Hepatocyte (in vitro differentiated cells): ENCODE results near the gene COL6A3.

ENCODE experiments used
- EZH2 ChIP-seq: fragments of 200-600 bp; sonication (generic); IDR thresholded peaks from 2 replicates; pipeline ENCODE4 v1.6.1; 2016; ENCODE audit warnings: antibody characterized with exemption, mild to moderate bottlenecking, borderline replicate concordance
- TF ChIP-seq, protein P1 (sequence below): fragments of 200-600 bp; sonication (generic); IDR thresholded peaks from 2 replicates; pipeline ENCODE4 v1.5.1; 2016; ENCODE audit warnings: antibody characterized with exemption, mild to moderate bottlenecking; ENCODE audit not compliant: poor library complexity

- TF ChIP-seq, protein P1, sequence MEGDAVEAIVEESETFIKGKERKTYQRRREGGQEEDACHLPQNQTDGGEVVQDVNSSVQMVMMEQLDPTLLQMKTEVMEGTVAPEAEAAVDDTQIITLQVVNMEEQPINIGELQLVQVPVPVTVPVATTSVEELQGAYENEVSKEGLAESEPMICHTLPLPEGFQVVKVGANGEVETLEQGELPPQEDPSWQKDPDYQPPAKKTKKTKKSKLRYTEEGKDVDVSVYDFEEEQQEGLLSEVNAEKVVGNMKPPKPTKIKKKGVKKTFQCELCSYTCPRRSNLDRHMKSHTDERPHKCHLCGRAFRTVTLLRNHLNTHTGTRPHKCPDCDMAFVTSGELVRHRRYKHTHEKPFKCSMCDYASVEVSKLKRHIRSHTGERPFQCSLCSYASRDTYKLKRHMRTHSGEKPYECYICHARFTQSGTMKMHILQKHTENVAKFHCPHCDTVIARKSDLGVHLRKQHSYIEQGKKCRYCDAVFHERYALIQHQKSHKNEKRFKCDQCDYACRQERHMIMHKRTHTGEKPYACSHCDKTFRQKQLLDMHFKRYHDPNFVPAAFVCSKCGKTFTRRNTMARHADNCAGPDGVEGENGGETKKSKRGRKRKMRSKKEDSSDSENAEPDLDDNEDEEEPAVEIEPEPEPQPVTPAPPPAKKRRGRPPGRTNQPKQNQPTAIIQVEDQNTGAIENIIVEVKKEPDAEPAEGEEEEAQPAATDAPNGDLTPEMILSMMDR: no peak
- no peak for TF ChIP-seq EZH2
Measured at GRCh38 chr2:237309011-237309410, 105.0 kb downstream of the COL6A3 start.
